Erythroblast (primary cell): Measurements from ENCODE around the gene SLC8A3.

Experiments
- DNase-seq, 2 experiments: peaks; one replicate each; lab custom pipeline; 2025; lab: John Stamatoyannopoulos, UW
- GATA1 ChIP-seq: IDR thresholded peaks from 2 replicates; pipeline ENCODE4 v1.6.1; 2011; ENCODE audit warnings: low read depth, mild to moderate bottlenecking, control low read depth, low read length, moderate library complexity
- POLR2A ChIP-seq: IDR thresholded peaks from 2 replicates; pipeline ENCODE4 v1.6.1; 2011; ENCODE audit warnings: mild to moderate bottlenecking, low read length

SLC8A3 gene

GRCh38 chr14:70152704-70153103 is 36.0 kb downstream of the SLC8A3 start:
- TF ChIP-seq POLR2A = no peak
- TF ChIP-seq GATA1 = no peak
- no peak for DNase-seq

- no peak for DNase-seq
- TF ChIP-seq GATA1 (no peak), POLR2A (no peak)
These were observed 36.7 kb downstream of the SLC8A3 start for GRCh38 chr14:70152081-70152480.

- TF ChIP-seq POLR2A (no peak), GATA1 (no peak)
- no peak for DNase-seq
These were observed 39.1 kb downstream of the SLC8A3 start for GRCh38 chr14:70149596-70150165.

- DNase-seq = no peak
- no peak for TF ChIP-seq GATA1
- no peak for TF ChIP-seq POLR2A
These were observed 39.7 kb downstream of the SLC8A3 start for GRCh38 chr14:70148911-70149595.

GRCh38 chr14:70148351-70148750 is 40.4 kb downstream of the SLC8A3 start:
- DNase-seq = no peak
- TF ChIP-seq POLR2A = no peak
- no peak for TF ChIP-seq GATA1

GRCh38 chr14:70144046-70144445 is 44.7 kb downstream of the SLC8A3 start:
- no peak for DNase-seq
- no peak for TF ChIP-seq GATA1
- no peak for TF ChIP-seq POLR2A

GRCh38 chr14:70143306-70143705 is 45.4 kb downstream of the SLC8A3 start:
- DNase-seq = no peak
- TF ChIP-seq GATA1 = no peak
- TF ChIP-seq POLR2A = no peak

- TF ChIP-seq GATA1 (no peak), POLR2A (no peak)
- DNase-seq = no peak
These were observed 48.1 kb downstream of the SLC8A3 start for GRCh38 chr14:70140614-70141013.

GRCh38 chr14:70139384-70139783 is 49.4 kb downstream of the SLC8A3 start:
- DNase-seq = no peak
- no peak for TF ChIP-seq GATA1
- no peak for TF ChIP-seq POLR2A

- no peak for DNase-seq
- TF ChIP-seq GATA1 = no peak
- TF ChIP-seq POLR2A = no peak
These were observed 51.0 kb downstream of the SLC8A3 start for GRCh38 chr14:70137788-70138187.

- no peak for TF ChIP-seq GATA1
- no peak for TF ChIP-seq POLR2A
- DNase-seq = no peak
These were observed 55.3 kb downstream of the SLC8A3 start for GRCh38 chr14:70133461-70133860.

- TF ChIP-seq POLR2A = no peak
- TF ChIP-seq GATA1 = no peak
- DNase-seq = no peak
These were observed 58.3 kb downstream of the SLC8A3 start for GRCh38 chr14:70130482-70130881.

- DNase-seq = no peak
- TF ChIP-seq POLR2A = no peak
- TF ChIP-seq GATA1 = no peak
These were observed 61.6 kb downstream of the SLC8A3 start for GRCh38 chr14:70127186-70127585.

GRCh38 chr14:70123796-70124195 is 65.0 kb downstream of the SLC8A3 start:
- no peak for DNase-seq
- no peak for TF ChIP-seq POLR2A
- no peak for TF ChIP-seq GATA1

- no peak for DNase-seq
- no peak for TF ChIP-seq POLR2A
- no peak for TF ChIP-seq GATA1
These were observed 67.2 kb downstream of the SLC8A3 start for GRCh38 chr14:70121521-70121920.
